WI38 (cell line): ENCODE measurements around the gene SNX21.
"Not testable (repeated sequence)": the region's sequence is repeated elsewhere in the genome, so short reads cannot be mapped to it uniquely, and the experiment has no call there.

Experiments
- H3K4me3 ChIP-seq: 2 replicates; pipeline ENCODE4 v1.5.1; 2011; ENCODE audit warnings: low read depth, mild to moderate bottlenecking, control low read depth, low read length
- CTCF ChIP-seq: IDR thresholded peaks from 2 replicates; pipeline ENCODE4 v1.5.1; 2012; ENCODE audit warnings: low read depth, mild to moderate bottlenecking, control low read depth, low read length

Gene SNX21, protein sequence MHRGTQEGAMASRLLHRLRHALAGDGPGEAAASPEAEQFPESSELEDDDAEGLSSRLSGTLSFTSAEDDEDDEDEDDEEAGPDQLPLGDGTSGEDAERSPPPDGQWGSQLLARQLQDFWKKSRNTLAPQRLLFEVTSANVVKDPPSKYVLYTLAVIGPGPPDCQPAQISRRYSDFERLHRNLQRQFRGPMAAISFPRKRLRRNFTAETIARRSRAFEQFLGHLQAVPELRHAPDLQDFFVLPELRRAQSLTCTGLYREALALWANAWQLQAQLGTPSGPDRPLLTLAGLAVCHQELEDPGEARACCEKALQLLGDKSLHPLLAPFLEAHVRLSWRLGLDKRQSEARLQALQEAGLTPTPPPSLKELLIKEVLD

GRCh38 chr20:45833030-45833882 is at the start of gene SNX21:
Gene SNX21, plus strand, starts transcription at chr20:45833799. Its CDS starts 121 bp downstream, at chr20:45833920.
- no peak for TF ChIP-seq CTCF
- H3K4me3 ChIP-seq: peak within 1 kb of the TSS; percentile 72

GRCh38 chr20:45788351-45788750 is 45.2 kb upstream of the SNX21 start:
- no peak overlapping the region for H3K4me3 ChIP-seq
- TF ChIP-seq CTCF: no peak

- no peak for TF ChIP-seq CTCF
These were observed 41.1 kb upstream of the SNX21 start for GRCh38 chr20:45792317-45793118.

DNA sequence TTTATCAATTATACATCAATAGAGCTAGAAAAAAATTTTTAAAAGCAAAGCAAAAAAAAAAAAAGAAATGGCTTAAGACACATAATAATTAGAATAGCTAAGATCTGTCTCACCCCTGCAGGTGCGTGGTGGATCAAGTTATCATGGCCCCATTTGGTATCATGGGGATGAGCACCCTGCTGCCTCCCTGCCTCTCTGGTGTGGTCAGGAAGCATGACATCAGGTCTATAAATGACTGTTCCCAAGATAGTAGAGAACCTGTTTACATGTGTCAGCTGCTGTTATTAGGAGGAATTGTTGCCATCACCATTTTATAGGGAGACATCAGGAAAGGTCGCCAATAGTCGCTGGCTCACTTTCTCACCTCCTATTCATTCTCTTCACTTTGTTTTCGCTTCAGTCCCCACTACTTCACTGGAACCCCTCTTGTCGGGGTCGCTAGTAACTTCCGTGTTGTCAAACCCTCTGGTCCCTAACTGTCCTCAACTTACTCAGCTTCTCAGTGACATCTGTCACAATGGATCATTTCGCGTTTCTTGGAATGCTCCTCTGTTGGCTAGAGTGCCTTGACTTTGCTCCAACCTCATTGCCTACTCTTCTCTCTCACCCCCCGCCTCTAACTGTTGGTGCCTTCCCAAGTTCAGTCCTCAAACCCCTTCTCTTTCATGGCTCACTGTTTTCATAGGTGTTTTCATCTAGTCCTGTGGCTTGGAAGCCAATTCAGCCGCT is 37.1 kb upstream of the SNX21 start:
- TF ChIP-seq CTCF: no peak
- no peak overlapping the region for H3K4me3 ChIP-seq

More at GRCh38 chr20:45792317-45793118, 41.1 kb upstream of the SNX21 start:
- peak overlapping the region; percentile 95 for H3K4me3 ChIP-seq

DNA sequence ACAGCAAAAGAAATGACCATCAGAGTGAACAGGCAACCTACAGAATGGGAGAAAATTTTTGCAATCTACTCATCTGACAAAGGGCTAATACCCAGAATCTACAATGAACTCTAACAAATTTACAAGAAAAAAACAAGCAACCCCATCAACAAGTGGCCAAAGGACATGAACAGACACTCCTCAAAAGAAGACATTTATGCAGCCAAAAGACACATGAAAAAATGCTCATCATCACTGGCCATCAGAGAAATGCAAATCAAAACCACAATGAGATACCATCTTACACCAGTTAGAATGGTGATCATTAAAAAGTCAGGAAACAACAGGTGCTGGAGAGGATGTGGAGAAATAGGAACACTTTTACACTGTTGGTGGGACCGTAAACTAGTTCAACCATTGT is 36.1 kb upstream of the SNX21 start:
- H3K4me3 ChIP-seq: not testable (repeated sequence)

DNA sequence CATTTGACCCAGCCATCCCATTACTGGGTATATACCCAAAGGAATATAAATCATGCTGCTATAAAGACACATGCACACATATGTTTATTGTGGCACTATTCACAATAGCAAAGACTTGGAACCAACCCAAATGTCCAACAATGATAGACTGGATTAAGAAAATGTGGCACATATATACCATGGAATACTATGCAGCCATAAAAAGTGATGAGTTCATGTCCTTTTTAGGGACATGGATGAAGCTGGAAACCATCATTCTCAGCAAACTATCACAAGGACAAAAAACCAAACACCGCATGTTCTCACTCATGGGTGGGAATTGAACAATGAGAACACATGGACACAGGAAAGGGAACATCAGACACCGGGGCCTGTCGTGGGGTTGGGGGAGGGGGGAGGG is 35.6 kb upstream of the SNX21 start:
- not testable (repeated sequence) for H3K4me3 ChIP-seq

DNA sequence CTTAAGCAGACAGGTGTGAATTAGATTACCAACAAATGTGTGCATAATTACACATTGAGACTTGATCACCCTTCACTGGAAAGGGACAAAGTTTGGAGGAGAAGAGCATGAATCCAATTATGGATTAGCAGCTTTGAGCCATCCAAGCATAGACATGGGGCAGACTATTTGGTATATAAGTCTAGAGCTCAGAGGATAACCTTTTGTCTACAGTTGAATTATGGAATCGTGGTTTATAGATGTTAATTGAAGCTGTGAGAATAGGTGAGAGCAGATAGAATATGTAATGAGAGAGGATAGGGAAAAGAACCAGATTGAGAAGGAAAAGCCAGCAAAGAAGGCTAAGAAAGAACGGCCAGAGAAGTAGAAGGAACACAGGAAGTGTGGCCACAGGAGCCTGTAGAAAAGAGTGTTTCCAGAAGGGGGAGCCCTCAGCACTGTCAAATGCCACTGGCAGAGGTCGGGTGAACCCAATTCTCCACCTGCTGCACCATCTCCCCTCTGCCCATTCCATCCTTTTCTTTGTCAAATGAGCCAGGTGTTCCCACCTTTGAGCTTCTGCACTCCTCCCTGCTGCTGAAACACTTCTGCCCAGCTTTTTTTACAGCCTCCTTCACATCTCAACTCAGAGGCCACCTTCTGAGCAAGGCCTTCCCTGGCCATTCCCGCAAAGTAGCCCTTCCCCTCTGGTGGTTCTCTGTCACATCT is 34.5 kb upstream of the SNX21 start:
- peak; percentile 74 for TF ChIP-seq CTCF
- no peak overlapping the region for H3K4me3 ChIP-seq
